Skin of body (tissue), 2 donors: ENCODE measurements around the gene DDIT4. TPM values are rescaled to one million over a fixed set of nuclear protein-coding genes. Genes with fewer than 3 reads are reported as not detected.
"Not testable (repeated sequence)": the region's sequence is repeated elsewhere in the genome, so short reads cannot be mapped to it uniquely, and the experiment has no call there.

Experiments
- DNase-seq: peaks from one replicate; lab custom pipeline; 2025; lab: John Stamatoyannopoulos, UW
- total RNA-seq: library from RNA; depleted of rRNA; stranded (reverse); fragments of >200 nt; gene quantifications from one replicate; pipeline ENCODE4 v1.2.3, GENCODE V29; 2014

DDIT4 gene
- total RNA-seq, 1 donor from 2014 or later: 124 TPM

- DNase-seq: no peak
These were observed 6.3 kb upstream of the DDIT4 start for GRCh38 chr10:72267381-72267780.

GRCh38 chr10:72267819-72268399 lies 5.8 kb upstream of the DDIT4 start:
- DNase-seq: no peak

GRCh38 chr10:72268475-72269200 lies 5.1 kb upstream of the DDIT4 start:
- DNase-seq: not testable (repeated sequence)

GRCh38 chr10:72270607-72271281 lies 3.0 kb upstream of the DDIT4 start:
- no peak for DNase-seq

GRCh38 chr10:72272689-72273409 lies 875 bp upstream of the DDIT4 start:
- DNase-seq: peak; percentile 80

- no peak for DNase-seq
These were observed 547 bp downstream of the DDIT4 start for GRCh38 chr10:72274213-72274729.

- DNase-seq: no peak
These were observed 1.1 kb downstream of the DDIT4 start for GRCh38 chr10:72274730-72275350.

- no peak for DNase-seq
These were observed 1.8 kb downstream of the DDIT4 start for GRCh38 chr10:72275351-72276012.

- DNase-seq: no peak
These were observed 2.3 kb downstream of the DDIT4 start for GRCh38 chr10:72276013-72276387.

- DNase-seq: no peak
These were observed 3.0 kb downstream of the DDIT4 start for GRCh38 chr10:72276421-72277339.

GRCh38 chr10:72277340-72277995 lies 3.7 kb downstream of the DDIT4 start:
- no peak for DNase-seq

GRCh38 chr10:72277996-72278667 lies 4.4 kb downstream of the DDIT4 start:
- no peak for DNase-seq

GRCh38 chr10:72278668-72279393 lies 5.1 kb downstream of the DDIT4 start:
- DNase-seq: no peak

GRCh38 chr10:72279587-72279986 lies 5.9 kb downstream of the DDIT4 start:
- not testable (repeated sequence) for DNase-seq

GRCh38 chr10:72283131-72283530 lies 9.4 kb downstream of the DDIT4 start:
- no peak for DNase-seq

- no peak for DNase-seq
These were observed 12.3 kb downstream of the DDIT4 start for GRCh38 chr10:72285972-72286521.

- DNase-seq: no peak
These were observed 17.4 kb downstream of the DDIT4 start for GRCh38 chr10:72291019-72291532.
